Transverse colon (tissue), 4 donors: ENCODE results near the gene AFAP1L2. TPM values are rescaled to one million over a fixed set of nuclear protein-coding genes. Genes with fewer than 3 reads are reported as not detected.

Experiments used
- DNase-seq: peaks from one replicate; pipeline ENCODE4 v3.0.0-alpha.2; 2019
- H3K27ac ChIP-seq, 4 donors: fragments of 200-600 bp; sonication (generic); 2 replicates each; pipeline ENCODE4 v1.5.1; 2016 to 2018; ENCODE audit warnings: inconsistent platforms in 4 of 4
- H3K27me3 ChIP-seq: fragments of 200-600 bp; sonication (generic); 2 replicates; pipeline ENCODE4 v1.5.1; 2017; ENCODE audit warnings: inconsistent platforms
- H3K36me3 ChIP-seq, 4 donors: fragments of 200-600 bp; sonication (generic); 2 replicates each; pipeline ENCODE4 v1.5.1; 2017 to 2019; ENCODE audit warnings: inconsistent platforms in 4 of 4
- H3K4me1 ChIP-seq, 4 donors: fragments of 200-600 bp; sonication (generic); 2 replicates each; pipeline ENCODE4 v1.5.1; 2017 to 2020; ENCODE audit warnings: inconsistent platforms in 4 of 4
- H3K4me3 ChIP-seq, 4 donors: fragments of 200-600 bp; sonication (generic); 1 replicate in 1 of 4; 2 replicates in 3 of 4; pipeline versions ENCODE4 v1.5.1 to v1.6.1; 2017 to 2019; ENCODE audit warnings: inconsistent platforms in 4 of 4
- H3K9me3 ChIP-seq, 2 donors: fragments of 200-600 bp; sonication (generic); 2 replicates each; pipeline ENCODE4 v1.5.1; 2017 to 2019; ENCODE audit warnings: inconsistent platforms in 2 of 2
- EP300 ChIP-seq: sonication (generic); formaldehyde crosslinking; IDR thresholded peaks from one replicate; pipeline ENCODE4 v1.6.1; 2017; ENCODE audit warnings: antibody characterized with exemption, low read depth
- POLR2A ChIP-seq: fragments of 450-650 bp; IDR thresholded peaks from one replicate; pipeline ENCODE4 v1.6.1; 2016; ENCODE audit warnings: antibody characterized with exemption, mild to moderate bottlenecking, moderate library complexity
- POLR2AphosphoS5 ChIP-seq, 3 donors: sonication (generic); formaldehyde crosslinking; IDR thresholded peaks; one replicate each; pipeline ENCODE4 v1.6.1; 2016; ENCODE audit warnings: antibody characterized with exemption in 3 of 3
- WGBS, 2 donors: methylation state at CpG; one replicate each; pipeline ENCODE4 v1.1.5; 2018; ENCODE audit warnings: low coverage in 1 of 2; 5-methylcytosine and 5-hydroxymethylcytosine counted together
- in situ Hi-C, 4 donors: fragments of 200-750 bp; cut with MboI; loops; one replicate each; pipeline versions ENCODE4 v1.15.0 to v1.15.1; 2017; ENCODE audit warnings: low sequenced_read_pairs in 3 of 4, low pct_ligation_motif_present in 1 of 4, low pct_unique_long_range_greater_than_20kb in 1 of 4
- intact Hi-C: fragments of 100-400 bp; cut with DNase I; formaldehyde crosslinking; loops from one replicate; pipeline ENCODE4 v1.15.1; 2023; ENCODE audit warnings: low total_unique reads
- total RNA-seq, 4 donors: library from RNA; depleted of rRNA; stranded (reverse); fragments of >200 nt; gene quantifications; one replicate each; pipeline ENCODE4 v1.1.0, GENCODE V29; 2016
- TF ChIP-seq, protein P1 (sequence below), 5 experiments: fragments of 200-600 bp in 3 of 5; fragments of 450-650 bp in 2 of 5; sonication (generic) in 3 of 5; IDR thresholded peaks; 1 replicate in 2 of 5; 2 replicates in 3 of 5; pipeline ENCODE4 v1.5.1; 2016 to 2017; ENCODE audit warnings: antibody characterized with exemption in 5 of 5, inconsistent platforms in 3 of 5, mild to moderate bottlenecking in 2 of 5, moderate library complexity in 1 of 5

AFAP1L2 gene
- total RNA-seq, 4 donors from 2014 or later: 12.2 to 42.6 (median 13.2) TPM

DNA sequence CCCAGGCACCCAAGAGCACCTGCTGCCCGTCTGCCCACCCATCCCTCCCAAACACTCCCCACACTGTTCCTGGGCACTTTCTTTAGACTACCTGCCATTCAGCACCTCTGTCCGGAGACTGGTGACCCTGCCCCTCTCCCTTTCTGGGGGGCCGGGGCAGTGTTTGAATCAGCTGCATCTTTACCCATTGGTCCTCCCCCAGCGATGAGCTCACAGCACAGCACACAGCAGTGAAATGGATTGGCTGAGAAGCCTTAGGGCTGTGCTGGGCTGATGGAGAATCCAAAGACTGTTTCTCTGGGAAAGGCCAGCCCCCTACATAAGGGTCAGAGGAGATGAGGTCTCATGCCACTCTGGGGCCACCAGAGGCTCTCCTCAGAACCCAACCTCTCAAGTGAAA, 125.0 kb downstream of the AFAP1L2 start:
- no peak for DNase-seq
- no peaks in the 10 kb centered on the region for H3K4me1 ChIP-seq
- in situ Hi-C loops: no loop called here
- 82% methylated on average over 4 of the region's 4 CpGs; no CpG with 5 or more reads in 1 of the 2 donors for WGBS, 2 donors
- intact Hi-C loops: no loop called here
- H3K9me3 ChIP-seq: no peaks in the 10 kb centered on the region
- H3K27me3 ChIP-seq: peaks cover 12% of the 10 kb centered on the region
- no peaks in the 10 kb centered on the region for H3K36me3 ChIP-seq
- TF ChIP-seq, protein P1, sequence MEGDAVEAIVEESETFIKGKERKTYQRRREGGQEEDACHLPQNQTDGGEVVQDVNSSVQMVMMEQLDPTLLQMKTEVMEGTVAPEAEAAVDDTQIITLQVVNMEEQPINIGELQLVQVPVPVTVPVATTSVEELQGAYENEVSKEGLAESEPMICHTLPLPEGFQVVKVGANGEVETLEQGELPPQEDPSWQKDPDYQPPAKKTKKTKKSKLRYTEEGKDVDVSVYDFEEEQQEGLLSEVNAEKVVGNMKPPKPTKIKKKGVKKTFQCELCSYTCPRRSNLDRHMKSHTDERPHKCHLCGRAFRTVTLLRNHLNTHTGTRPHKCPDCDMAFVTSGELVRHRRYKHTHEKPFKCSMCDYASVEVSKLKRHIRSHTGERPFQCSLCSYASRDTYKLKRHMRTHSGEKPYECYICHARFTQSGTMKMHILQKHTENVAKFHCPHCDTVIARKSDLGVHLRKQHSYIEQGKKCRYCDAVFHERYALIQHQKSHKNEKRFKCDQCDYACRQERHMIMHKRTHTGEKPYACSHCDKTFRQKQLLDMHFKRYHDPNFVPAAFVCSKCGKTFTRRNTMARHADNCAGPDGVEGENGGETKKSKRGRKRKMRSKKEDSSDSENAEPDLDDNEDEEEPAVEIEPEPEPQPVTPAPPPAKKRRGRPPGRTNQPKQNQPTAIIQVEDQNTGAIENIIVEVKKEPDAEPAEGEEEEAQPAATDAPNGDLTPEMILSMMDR (IDR thresholded peaks at IDR 0.05): no peak
- no peak for TF ChIP-seq EP300
- TF ChIP-seq POLR2AphosphoS5 (IDR thresholded peaks at IDR 0.05): no peak
- TF ChIP-seq POLR2A: no peak
- no peak overlapping the region for H3K27ac ChIP-seq
- no peak overlapping the region for H3K4me3 ChIP-seq

DNA sequence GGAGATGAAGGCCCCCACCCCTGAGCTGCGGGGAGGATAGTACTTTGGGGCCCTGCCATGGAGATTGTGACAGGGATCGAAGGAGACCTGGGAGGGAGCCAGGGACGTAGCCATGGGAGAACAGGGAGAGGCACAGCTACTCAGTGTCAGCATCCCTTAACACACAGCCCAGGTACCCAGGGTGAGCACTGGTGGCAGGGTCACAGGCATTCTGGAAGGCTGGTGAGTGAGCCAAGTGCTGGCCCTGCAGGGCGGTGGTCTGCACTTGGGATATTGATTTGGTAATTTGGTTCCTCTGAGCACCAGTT, 125.5 kb downstream of the AFAP1L2 start:
- intact Hi-C loops (no loop called here), in situ Hi-C loops (no loop called here)
- WGBS, 2 donors: 81% methylated on average over 4 of the region's 4 CpGs; no CpG with 5 or more reads in 1 of the 2 donors

DNA sequence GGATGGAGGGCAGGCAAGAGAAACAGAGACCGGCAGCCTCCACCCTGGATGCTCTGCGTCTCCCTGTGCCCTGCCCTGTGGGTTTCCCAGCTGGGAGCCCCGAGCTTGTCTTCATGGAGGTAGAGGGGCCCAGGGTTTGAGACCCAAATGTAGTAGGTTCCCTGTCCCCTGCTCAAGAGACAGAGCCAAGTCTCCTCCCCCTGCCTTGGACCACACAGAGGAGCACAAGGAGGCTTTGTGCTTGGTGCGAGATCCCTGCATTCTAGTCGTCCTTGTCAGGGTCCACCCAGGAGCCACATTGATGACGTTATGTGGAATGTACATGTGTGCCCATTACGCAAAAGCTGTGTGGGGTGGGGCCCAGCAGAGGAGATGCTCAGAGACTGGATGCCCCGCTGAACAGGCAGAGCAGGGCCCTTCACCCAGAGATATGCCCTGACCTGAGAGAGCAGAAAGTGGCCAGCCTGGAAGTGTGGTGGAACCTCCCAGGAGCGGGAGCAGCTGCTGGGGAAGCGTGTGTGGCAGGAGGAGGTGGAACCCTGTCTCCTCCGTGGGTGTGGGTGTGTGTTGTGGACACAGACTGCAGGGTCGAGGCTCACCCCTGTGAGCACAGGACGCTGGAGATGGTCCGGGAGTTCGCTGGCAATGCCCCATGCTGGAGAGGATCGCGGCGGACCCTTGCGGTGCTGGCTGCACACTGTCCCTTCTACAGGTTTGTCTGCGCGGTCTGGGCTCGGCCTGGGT, 126.0 kb downstream of the AFAP1L2 start:
- no peak for TF ChIP-seq POLR2A
- TF ChIP-seq POLR2AphosphoS5 (IDR thresholded peaks at IDR 0.05): no peak
- TF ChIP-seq, protein P1 (IDR thresholded peaks at IDR 0.05): no peak
- TF ChIP-seq EP300: no peak
- Histone ChIP-seq H3K4me1 (no peaks in the 10 kb centered on the region), H3K27me3 (peaks cover 12% of the 10 kb centered on the region), H3K36me3 (no peaks in the 10 kb centered on the region), H3K9me3 (no peaks in the 10 kb centered on the region), H3K27ac (no peak overlapping the region), H3K4me3 (no peak overlapping the region)
- intact Hi-C loops: no loop called here
- whole genome bisulfite sequencing, 2 donors: 83% methylated on average over 19 of the region's 22 CpGs; no CpG with 5 or more reads in 1 of the 2 donors
- no peak for DNase-seq
- in situ Hi-C loops: no loop called here

More for the DNA sequence above, 125.5 kb downstream of the AFAP1L2 start:
- Histone ChIP-seq H3K4me3 (no peak overlapping the region), H3K27me3 (peaks cover 12% of the 10 kb centered on the region), H3K9me3 (no peaks in the 10 kb centered on the region), H3K4me1 (no peaks in the 10 kb centered on the region), H3K36me3 (no peaks in the 10 kb centered on the region), H3K27ac (no peak overlapping the region)
- DNase-seq: no peak
- TF ChIP-seq POLR2AphosphoS5 (IDR thresholded peaks at IDR 0.05) (no peak), EP300 (no peak), POLR2A (no peak)
- TF ChIP-seq, protein P1 (IDR thresholded peaks at IDR 0.05): no peak

DNA sequence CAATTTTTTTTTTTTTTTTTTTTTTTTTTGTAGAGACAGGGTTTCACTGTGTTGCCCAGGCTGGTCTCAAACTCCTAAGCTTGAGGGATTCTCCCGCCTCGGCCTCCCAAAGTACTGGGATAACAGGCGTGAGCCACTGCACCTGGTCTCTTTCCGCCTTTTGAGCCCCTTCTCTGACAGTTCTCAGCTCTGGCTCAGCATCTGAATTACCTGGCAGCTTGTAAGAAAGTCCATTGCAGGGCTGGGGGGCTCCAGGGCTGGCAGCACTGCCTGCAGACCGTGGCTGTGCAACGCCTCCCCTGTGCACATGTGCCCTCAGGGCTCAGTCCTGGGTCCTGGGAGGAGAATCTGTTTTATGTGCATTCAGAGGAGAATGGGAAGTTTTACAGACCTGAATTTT, 127.6 kb downstream of the AFAP1L2 start:
- 91% methylated on average over 6 of the region's 6 CpGs; no CpG with 5 or more reads in 1 of the 2 donors for WGBS, 2 donors
- intact Hi-C loops (no loop called here), in situ Hi-C loops (no loop called here)
- H3K36me3 ChIP-seq: no peaks in the 10 kb centered on the region
- TF ChIP-seq POLR2AphosphoS5 (IDR thresholded peaks at IDR 0.05): no peak
- TF ChIP-seq EP300: no peak
- TF ChIP-seq, protein P1 (IDR thresholded peaks at IDR 0.05): no peak
- no peak overlapping the region for H3K27ac ChIP-seq
- peaks cover 0 to 6% (median under 1%) of the 10 kb centered on the region in 4 donors for H3K4me1 ChIP-seq
- H3K4me3 ChIP-seq: no peak overlapping the region
- H3K9me3 ChIP-seq: no peaks in the 10 kb centered on the region
- H3K27me3 ChIP-seq: peaks cover 12% of the 10 kb centered on the region
- no peak for DNase-seq
